ENCODE results near the gene CD70.

- TF ChIP-seq CTCF (IDR thresholded peaks at IDR 0.05) (no peak), POLR2AphosphoS5 (IDR thresholded peaks at IDR 0.05; ENCODE audit: low read depth, low read length) (no peak), TCF7L2 (IDR thresholded peaks at IDR 0.05; ENCODE audit: low read depth, low read length) (no peak), REST (IDR thresholded peaks at IDR 0.05; ENCODE audit: insufficient read depth in 1 of 2, low read depth in 2 of 2, low read length in 1 of 2) (no peak), SIN3A (IDR thresholded peaks at IDR 0.05; ENCODE audit: borderline replicate concordance, insufficient read depth, low read depth, low read length) (no peak)
Observed at GRCh38 chr19:6610934-6611852, 20.2 kb upstream of the CD70 start.

Data from Panc1 (cell line).